RWPE2 (cell line): Measurements from ENCODE around the gene RBKS.

Experiments
- ATAC-seq: fragments of 200-7000 bp; cut with Tn5 transposase; 3 replicates; pipeline ENCODE4 v1.9.1; 2021; ENCODE audit warnings: low read depth
- DNase-seq: peaks from one replicate; pipeline ENCODE4 v3.0.0-alpha.2; 2020; ENCODE audit warnings: low spot score
- H3K27ac ChIP-seq: fragments of 450-650 bp; 2 replicates; pipeline ENCODE4 v1.5.1; 2017; ENCODE audit warnings: mild to moderate bottlenecking; ENCODE audit not compliant: poor library complexity, severe bottlenecking
- H3K27me3 ChIP-seq: fragments of 250-450 bp; sonication (Bioruptor Pico); 2 replicates; pipeline ENCODE4 v1.5.1; 2021; ENCODE audit warnings: mild to moderate bottlenecking, moderate library complexity; ENCODE audit not compliant: insufficient read depth, poor library complexity, severe bottlenecking
- H3K36me3 ChIP-seq: fragments of 250-450 bp; sonication (Bioruptor Pico); 2 replicates; pipeline ENCODE4 v1.5.1; 2020; ENCODE audit warnings: low read depth, mild to moderate bottlenecking, moderate library complexity
- H3K4me1 ChIP-seq: fragments of 250-450 bp; sonication (Bioruptor Pico); 2 replicates; pipeline ENCODE4 v1.5.1; 2021; ENCODE audit warnings: mild to moderate bottlenecking, moderate library complexity; ENCODE audit not compliant: insufficient read depth, poor library complexity, severe bottlenecking
- H3K4me3 ChIP-seq: fragments of 250-450 bp; sonication (Bioruptor Pico); 2 replicates; pipeline ENCODE4 v1.5.1; 2021; ENCODE audit warnings: mild to moderate bottlenecking, moderate library complexity; ENCODE audit not compliant: severe bottlenecking
- H3K9me3 ChIP-seq: fragments of 250-450 bp; sonication (Bioruptor Pico); 2 replicates; pipeline ENCODE4 v1.5.1; 2021; ENCODE audit warnings: mild to moderate bottlenecking, moderate library complexity; ENCODE audit not compliant: severe bottlenecking
- CTCF ChIP-seq: fragments of 450-650 bp; IDR thresholded peaks from one replicate; pipeline ENCODE4 v1.5.1; 2017; ENCODE audit warnings: mild to moderate bottlenecking, moderate library complexity; ENCODE audit not compliant: poor library complexity, severe bottlenecking

Gene RBKS

DNA sequence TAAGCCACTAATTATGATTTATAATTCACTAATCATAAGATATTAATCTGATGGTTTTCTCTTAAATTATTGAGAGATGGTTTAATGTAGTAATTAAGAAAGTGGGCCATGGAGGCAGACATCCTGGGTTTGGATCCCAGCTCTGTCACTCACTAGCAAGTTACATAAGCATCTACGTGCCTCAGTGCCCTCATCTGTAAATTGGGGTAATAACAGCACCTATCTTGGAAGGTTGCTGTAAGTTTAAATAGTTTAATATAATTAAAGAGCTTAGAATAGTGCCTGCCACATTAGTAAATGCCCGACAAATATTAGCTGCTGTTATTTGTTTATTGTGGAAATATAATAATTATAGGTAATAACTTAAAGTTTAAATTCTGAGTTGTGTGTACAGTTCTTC lies 31.2 kb upstream of the RBKS start:
- no peaks in the 10 kb centered on the region for H3K27me3 ChIP-seq
- no peak for TF ChIP-seq CTCF
- peak overlapping the region; percentile 53 for H3K27ac ChIP-seq
- H3K9me3 ChIP-seq = no peaks in the 10 kb centered on the region
- peaks cover 19% of the 10 kb centered on the region for H3K4me1 ChIP-seq
- H3K36me3 ChIP-seq = 0 out of 2 replicates have a peak, but pooled peaks cover 3% of the 10 kb centered on the region
- DNase-seq (no peak), ATAC-seq (no peak)
- no peak overlapping the region for H3K4me3 ChIP-seq

DNA sequence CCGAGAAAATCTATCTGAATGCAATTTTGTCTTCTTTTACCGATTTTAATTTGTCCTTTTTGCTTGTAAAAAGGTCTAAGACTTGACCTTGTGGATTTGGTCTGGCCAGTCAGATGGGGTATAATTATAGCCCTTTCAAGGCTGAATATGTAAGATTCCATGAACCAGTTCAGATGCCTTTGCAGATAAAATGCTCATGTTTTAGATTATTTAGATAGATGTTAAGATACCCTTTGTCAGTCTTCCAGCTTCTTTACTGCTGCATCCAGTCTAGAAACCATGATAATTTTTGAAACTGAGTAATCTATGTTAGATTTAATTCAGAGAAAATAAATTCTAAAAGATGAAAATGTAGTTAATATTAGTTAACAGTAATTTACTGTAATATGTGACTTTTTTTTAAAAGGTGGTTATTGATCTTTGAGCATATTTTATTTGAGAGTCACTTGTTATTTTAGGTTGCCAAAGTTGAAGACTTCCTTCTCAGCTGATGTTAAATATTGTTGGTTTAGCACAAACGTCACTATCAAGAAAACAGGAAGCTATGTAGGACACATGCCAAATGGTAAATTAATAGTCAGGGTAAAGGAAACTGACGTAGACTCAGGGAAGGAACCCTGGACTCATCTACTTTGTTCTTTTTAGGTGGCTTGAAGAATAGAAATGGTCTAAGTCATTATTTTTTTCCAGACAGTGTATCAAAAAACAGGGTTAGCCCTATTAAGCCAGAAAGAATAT lies 30.1 kb upstream of the RBKS start:
- no peak for TF ChIP-seq CTCF
- ATAC-seq = peak; percentile 51; the same call in 1 of the 3 replicates
- peaks cover 30% of the 10 kb centered on the region for H3K4me1 ChIP-seq

GRCh38 chr2:27916293-27916995 lies 26.3 kb upstream of the RBKS start:
- H3K9me3 ChIP-seq = no peaks in the 10 kb centered on the region
- TF ChIP-seq CTCF = no peak
- peaks cover 41% of the 10 kb centered on the region for H3K4me1 ChIP-seq
- ATAC-seq (peak; percentile 71), DNase-seq (no peak)
- H3K27ac ChIP-seq = peak overlapping the region; percentile 71
- H3K4me3 ChIP-seq = no peak overlapping the region
- 0 out of 2 replicates have a peak, but pooled peaks cover 3% of the 10 kb centered on the region for H3K36me3 ChIP-seq
- no peaks in the 10 kb centered on the region for H3K27me3 ChIP-seq

More for the DNA sequence above, 30.1 kb upstream of the RBKS start:
- H3K36me3 ChIP-seq = 0 out of 2 replicates have a peak, but pooled peaks cover 3% of the 10 kb centered on the region
- no peak overlapping the region for H3K4me3 ChIP-seq
- peak overlapping the region; percentile 53 for H3K27ac ChIP-seq
- no peaks in the 10 kb centered on the region for H3K27me3 ChIP-seq
- DNase-seq = no peak
- no peaks in the 10 kb centered on the region for H3K9me3 ChIP-seq

- DNase-seq = no peak
- H3K27me3 ChIP-seq = no peaks in the 10 kb centered on the region
- H3K36me3 ChIP-seq = no peaks in the 10 kb centered on the region
- H3K27ac ChIP-seq = peak overlapping the region; percentile 71
- H3K4me3 ChIP-seq = no peak overlapping the region
- H3K4me1 ChIP-seq = peaks cover 35% of the 10 kb centered on the region
- no peaks in the 10 kb centered on the region for H3K9me3 ChIP-seq
- peak; percentile 66; the same call in 2 of the 3 replicates for ATAC-seq
- TF ChIP-seq CTCF = no peak
These were observed 25.7 kb upstream of the RBKS start for GRCh38 chr2:27915874-27916273.
